Panc1 (cell line): ENCODE measurements around the gene OR2T11. TPM values are rescaled to one million over a fixed set of nuclear protein-coding genes. Genes with fewer than 3 reads are reported as not detected.

ENCODE experiments used
- ATAC-seq: fragments of 200-7000 bp; cut with Tn5 transposase; 2 replicates; pipeline ENCODE4 v1.9.1; 2020; ENCODE audit warnings: mild to moderate bottlenecking, moderate library complexity
- BruUV-seq: library from RNA; stranded (reverse); fragments of 400-500 nt; replicated peaks from 2 replicates; lab custom pipeline; 2021; lab: Mats Ljungman, UMichigan
- CTCF ChIA-PET: fragments of 300-600 bp; sonication (Branson Sonifier 250); formaldehyde crosslinking; loops from one replicate; lab custom pipeline; 2022; ENCODE audit warnings: antibody characterized with exemption; lab: Charles Lee
- POLR2A ChIA-PET: fragments of 300-600 bp; sonication (Branson Sonifier 250); formaldehyde crosslinking; loops from one replicate; lab custom pipeline; 2022; ENCODE audit warnings: antibody characterized with exemption; lab: Charles Lee
- DNase-seq: peaks from one replicate; pipeline ENCODE4 v3.0.0-alpha.2; 2010; ENCODE audit warnings: low read depth, low spot score
- H3K27ac ChIP-seq: 2 replicates; pipeline ENCODE4 v1.5.1; 2011; ENCODE audit warnings: mild to moderate bottlenecking, low read length, inconsistent platforms
- H3K27me3 ChIP-seq: fragments of 200-500 bp; sonication (Bioruptor generic); 2 replicates; pipeline ENCODE4 v1.6.0; 2014; ENCODE audit warnings: low read length, inconsistent platforms; ENCODE audit not compliant: control insufficient read depth, insufficient read depth
- H3K36me3 ChIP-seq: fragments of 200-500 bp; sonication (Bioruptor generic); 2 replicates; pipeline ENCODE4 v1.5.1; 2014; ENCODE audit warnings: inconsistent platforms, mild to moderate bottlenecking, low read length, moderate library complexity; ENCODE audit not compliant: control insufficient read depth, insufficient read depth
- H3K4me1 ChIP-seq: 2 replicates; pipeline ENCODE4 v1.5.1; 2011; ENCODE audit warnings: inconsistent platforms, mild to moderate bottlenecking, low read length, moderate library complexity; ENCODE audit not compliant: control insufficient read depth, insufficient read depth
- H3K4me3 ChIP-seq, 2 experiments: 2 replicates each; pipeline ENCODE4 v1.5.1; 2011 to 2012; ENCODE audit warnings: low read depth in 2 of 2, low read length in 2 of 2, mild to moderate bottlenecking in 2 of 2, inconsistent platforms in 1 of 2, moderate library complexity in 1 of 2
- H3K9me3 ChIP-seq: fragments of 200-500 bp; sonication (Bioruptor generic); 2 replicates; pipeline ENCODE4 v1.5.1; 2014; ENCODE audit warnings: low read depth, mild to moderate bottlenecking, inconsistent platforms, low read length, moderate library complexity; ENCODE audit not compliant: control insufficient read depth, insufficient read depth
- CTCF ChIP-seq: fragments of 450-650 bp; IDR thresholded peaks from 2 replicates; pipeline ENCODE4 v1.5.1; 2017; ENCODE audit warnings: mild to moderate bottlenecking
- POLR2AphosphoS5 ChIP-seq: IDR thresholded peaks from 2 replicates; pipeline ENCODE4 v1.6.1; 2012; ENCODE audit warnings: mild to moderate bottlenecking, low read depth, low read length, moderate library complexity
- REST ChIP-seq, 2 experiments: IDR thresholded peaks; 2 replicates each; pipeline ENCODE4 v1.6.1; 2011 to 2012; ENCODE audit warnings: low read depth in 2 of 2, control low read depth in 1 of 2, low read length in 1 of 2, mild to moderate bottlenecking in 1 of 2, moderate library complexity in 1 of 2; ENCODE audit not compliant: insufficient read depth in 1 of 2
- SIN3A ChIP-seq: IDR thresholded peaks from 2 replicates; pipeline ENCODE4 v1.6.1; 2012; ENCODE audit warnings: low read depth, mild to moderate bottlenecking, low read length, moderate library complexity, borderline replicate concordance; ENCODE audit not compliant: insufficient read depth
- TCF7L2 ChIP-seq: IDR thresholded peaks from 2 replicates; pipeline ENCODE4 v1.6.1; 2011; ENCODE audit warnings: mild to moderate bottlenecking, low read depth, low read length, inconsistent platforms
- in situ Hi-C: cut with HindIII; loops from 2 replicates; pipeline ENCODE4 v1.10.0; 2016; ENCODE audit warnings: low sequenced_read_pairs, low pct_unique_long_range_greater_than_20kb
- intact Hi-C: fragments of 100-400 bp; cut with micrococcal nuclease; formaldehyde crosslinking; loops from one replicate; pipeline ENCODE4 v1.10.0; 2022; ENCODE audit not compliant: unreplicated experiment
- total RNA-seq: library from RNA; stranded (reverse); gene quantifications from one replicate; pipeline ENCODE4 v1.2.1, GENCODE V29; 2021; ENCODE audit not compliant: unreplicated experiment

The OR2T11 gene
- total RNA-seq, 1 experiment from 2014 or later: not detected

- no peak for DNase-seq
- H3K36me3 ChIP-seq: no peaks in the 10 kb centered on the region
- intact Hi-C loops (loop anchor here (10.0 kb wide), 1 partner anchor 943 kb away; no protein-coding TSS in a partner anchor), in situ Hi-C loops (no loop called here)
- H3K27ac ChIP-seq: no peak overlapping the region
- CTCF ChIA-PET: no interaction called here
- TF ChIP-seq TCF7L2: no peak
- no peak for TF ChIP-seq REST (IDR thresholded peaks at IDR 0.05; ENCODE audit: insufficient read depth in 1 of 2, low read depth in 2 of 2, low read length in 1 of 2)
- no peak overlapping the region for H3K4me3 ChIP-seq
- H3K4me1 ChIP-seq: no peaks in the 10 kb centered on the region
- no peaks in the 10 kb centered on the region for H3K9me3 ChIP-seq
- BruUV-seq: no TSS peak
- no peaks in the 10 kb centered on the region for H3K27me3 ChIP-seq
- POLR2A ChIA-PET: no interaction called here
- no peak for ATAC-seq
Measured at GRCh38 chr1:248627971-248628844, 6.7 kb downstream of the OR2T11 start.

GRCh38 chr1:248625971-248626370 is 8.9 kb downstream of the OR2T11 start:
- Histone ChIP-seq H3K27ac (no peak overlapping the region), H3K4me1 (no peaks in the 10 kb centered on the region), H3K9me3 (no peaks in the 10 kb centered on the region), H3K36me3 (no peaks in the 10 kb centered on the region), H3K27me3 (no peaks in the 10 kb centered on the region), H3K4me3 (no peak overlapping the region)
- DNase-seq (no peak), ATAC-seq (no peak)
- no TSS peak for BruUV-seq
- in situ Hi-C loops: no loop called here
- ChIA-PET CTCF (no interaction called here), POLR2A (no interaction called here)
- intact Hi-C loops: loop anchor here (10.0 kb wide), 1 partner anchor 941 kb away; no protein-coding TSS in a partner anchor
- TF ChIP-seq POLR2AphosphoS5 (no peak), TCF7L2 (no peak), SIN3A (no peak), CTCF (no peak), REST (IDR thresholded peaks at IDR 0.05; ENCODE audit: insufficient read depth in 1 of 2, low read depth in 2 of 2, low read length in 1 of 2) (no peak)
